Neural crest cell (in vitro differentiated cells): Measurements from ENCODE around the gene CDK5. TPM values are rescaled to one million over a fixed set of nuclear protein-coding genes. Genes with fewer than 3 reads are reported as not detected.

ENCODE experiments used
- DNase-seq: peaks from one replicate; pipeline ENCODE4 v3.0.0; 2021; ENCODE audit warnings: low read depth, mixed read lengths, low spot score
- H3K27ac Mint-ChIP-seq: one replicate; pipeline ENCODE4 v1.8.0; 2021; ENCODE audit warnings: mild to moderate bottlenecking, mixed read lengths; ENCODE audit not compliant: unreplicated experiment
- H3K27me3 Mint-ChIP-seq: 2 replicates; pipeline ENCODE4 v1.8.0; 2021; ENCODE audit warnings: low read depth, mild to moderate bottlenecking, mixed read lengths
- H3K36me3 Mint-ChIP-seq: 2 replicates; pipeline ENCODE4 v1.8.0; 2021; ENCODE audit warnings: low read depth, mild to moderate bottlenecking, mixed read lengths
- H3K4me1 Mint-ChIP-seq: 2 replicates; pipeline ENCODE4 v1.8.0; 2021; ENCODE audit warnings: mixed read lengths
- H3K4me3 Mint-ChIP-seq: one replicate; pipeline ENCODE4 v1.8.0; 2021; ENCODE audit warnings: mild to moderate bottlenecking, mixed read lengths
- H3K9me3 Mint-ChIP-seq: 2 replicates; pipeline ENCODE4 v1.8.0; 2021; ENCODE audit warnings: mixed read lengths
- CTCF ChIP-seq: fragments of 200-600 bp; sonication (generic); conservative IDR thresholded peaks from 2 replicates; pipeline ENCODE4 v1.5.0; 2021; ENCODE audit warnings: antibody characterized with exemption, mild to moderate bottlenecking
- total RNA-seq: library from RNA; stranded (reverse); gene quantifications from 2 replicates; pipeline ENCODE4 v1.2.1, GENCODE V29; 2021

Gene CDK5
- total RNA-seq, 1 donor from 2014 or later, result 38.9 TPM

- no peak for TF ChIP-seq CTCF
- Mint-ChIP-seq H3K36me3 (no peaks in the 10 kb centered on the region), H3K4me1 (peaks cover 53% of the 10 kb centered on the region), H3K27me3 (peaks cover 22% of the 10 kb centered on the region), H3K9me3 (no peaks in the 10 kb centered on the region), H3K27ac (no peak overlapping the region), H3K4me3 (peak overlapping the region; percentile 79)
- no peak for DNase-seq
Observed at GRCh38 chr7:151017370-151017952, 40.2 kb downstream of the CDK5 start.

GRCh38 chr7:151016942-151017341 lies 40.8 kb downstream of the CDK5 start:
- no peak for DNase-seq
- H3K36me3 Mint-ChIP-seq, result no peaks in the 10 kb centered on the region
- no peak for TF ChIP-seq CTCF
- H3K9me3 Mint-ChIP-seq, result no peaks in the 10 kb centered on the region
- no peak overlapping the region for H3K27ac Mint-ChIP-seq
- peaks cover 23% of the 10 kb centered on the region for H3K27me3 Mint-ChIP-seq
- H3K4me3 Mint-ChIP-seq, result peak overlapping the region; percentile 79
- H3K4me1 Mint-ChIP-seq, result peaks cover 58% of the 10 kb centered on the region

GRCh38 chr7:151016505-151016904 lies 41.2 kb downstream of the CDK5 start:
- Mint-ChIP-seq H3K27me3 (peaks cover 23% of the 10 kb centered on the region), H3K4me3 (no peak overlapping the region), H3K36me3 (no peaks in the 10 kb centered on the region), H3K4me1 (peaks cover 61% of the 10 kb centered on the region), H3K27ac (no peak overlapping the region), H3K9me3 (no peaks in the 10 kb centered on the region)
- TF ChIP-seq CTCF, result no peak
- no peak for DNase-seq

GRCh38 chr7:151015967-151016366 lies 41.7 kb downstream of the CDK5 start:
- H3K27ac Mint-ChIP-seq, result no peak overlapping the region
- DNase-seq, result no peak
- no peaks in the 10 kb centered on the region for H3K36me3 Mint-ChIP-seq
- peaks cover 23% of the 10 kb centered on the region for H3K27me3 Mint-ChIP-seq
- H3K4me3 Mint-ChIP-seq, result no peak overlapping the region
- H3K9me3 Mint-ChIP-seq, result no peaks in the 10 kb centered on the region
- H3K4me1 Mint-ChIP-seq, result peaks cover 60% of the 10 kb centered on the region
- TF ChIP-seq CTCF, result no peak

GRCh38 chr7:151014950-151015349 lies 42.7 kb downstream of the CDK5 start:
- H3K36me3 Mint-ChIP-seq, result no peaks in the 10 kb centered on the region
- H3K27ac Mint-ChIP-seq, result no peak overlapping the region
- no peak for TF ChIP-seq CTCF
- peaks cover 59% of the 10 kb centered on the region for H3K4me1 Mint-ChIP-seq
- H3K9me3 Mint-ChIP-seq, result no peaks in the 10 kb centered on the region
- H3K4me3 Mint-ChIP-seq, result peak overlapping the region; percentile 51
- no peak for DNase-seq
- H3K27me3 Mint-ChIP-seq, result peaks cover 20% of the 10 kb centered on the region
